GM18511 (cell line): ENCODE data around the gene P4HTM.

Experiments
- ATAC-seq: cut with Tn5 transposase; IDR thresholded peaks from one replicate; pipeline ENCODE4 v1.9.1; 2021; ENCODE audit warnings: mild to moderate bottlenecking, moderate library complexity; ENCODE audit not compliant: unreplicated experiment

P4HTM gene

GRCh38 chr3:48983096-48983495 lies 6.9 kb upstream of the P4HTM start:
- ATAC-seq, result no peak

DNA sequence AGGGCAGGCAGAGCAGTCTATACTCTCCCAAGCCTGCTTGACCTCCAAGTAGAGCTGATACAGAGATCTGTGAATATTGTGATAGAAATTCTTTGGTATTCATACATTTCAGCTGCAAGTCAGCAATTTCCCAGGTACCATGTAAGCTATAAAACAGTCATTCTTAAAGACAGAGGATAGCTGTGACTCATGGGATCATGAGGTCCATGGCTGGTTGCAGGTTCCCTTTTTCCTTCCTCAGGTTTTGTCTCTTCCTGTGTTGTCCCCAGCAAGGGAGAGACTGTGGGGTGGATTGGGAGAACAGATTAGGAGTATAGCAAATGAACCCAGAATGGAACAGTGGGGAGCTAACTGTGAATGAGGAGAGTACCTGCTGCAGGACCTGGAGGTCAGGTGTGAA lies 5.4 kb upstream of the P4HTM start:
- ATAC-seq, result no peak

- no peak for ATAC-seq
These were observed 4.1 kb upstream of the P4HTM start for GRCh38 chr3:48985831-48986376.

DNA sequence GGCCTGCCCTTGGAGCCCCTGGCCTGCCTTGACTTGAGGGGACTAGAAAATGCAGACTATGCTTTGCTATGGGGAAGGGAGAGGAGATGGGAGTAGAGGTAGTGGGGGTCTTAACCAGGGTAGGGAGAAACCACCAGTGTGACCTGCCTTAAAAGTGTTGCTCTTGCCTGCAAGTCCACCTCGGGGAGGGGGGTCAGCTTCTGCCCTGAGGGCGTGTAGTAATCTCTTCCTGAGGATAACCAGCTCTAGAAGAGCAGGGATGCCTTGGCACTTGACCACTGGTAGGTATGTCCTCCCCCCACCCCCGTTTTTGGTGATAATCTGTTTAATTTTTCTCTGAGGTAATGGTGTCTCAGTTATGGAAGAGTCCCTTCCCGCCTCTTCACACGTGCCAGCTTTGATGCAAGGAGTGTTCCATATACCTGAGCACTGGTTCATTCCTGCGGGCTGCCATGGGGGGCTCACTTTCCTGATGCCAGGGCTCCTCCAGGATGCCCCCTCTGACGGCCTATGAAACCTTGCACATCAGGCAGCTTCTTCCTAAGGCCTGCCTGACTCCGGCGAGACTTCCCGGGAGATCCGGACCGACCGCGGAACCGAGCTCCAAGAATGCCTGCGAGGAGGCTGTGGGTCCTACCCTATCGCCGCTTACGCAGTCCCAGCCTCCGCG lies 780 bp upstream of the P4HTM start:
- ATAC-seq, result peak; percentile 7

DNA sequence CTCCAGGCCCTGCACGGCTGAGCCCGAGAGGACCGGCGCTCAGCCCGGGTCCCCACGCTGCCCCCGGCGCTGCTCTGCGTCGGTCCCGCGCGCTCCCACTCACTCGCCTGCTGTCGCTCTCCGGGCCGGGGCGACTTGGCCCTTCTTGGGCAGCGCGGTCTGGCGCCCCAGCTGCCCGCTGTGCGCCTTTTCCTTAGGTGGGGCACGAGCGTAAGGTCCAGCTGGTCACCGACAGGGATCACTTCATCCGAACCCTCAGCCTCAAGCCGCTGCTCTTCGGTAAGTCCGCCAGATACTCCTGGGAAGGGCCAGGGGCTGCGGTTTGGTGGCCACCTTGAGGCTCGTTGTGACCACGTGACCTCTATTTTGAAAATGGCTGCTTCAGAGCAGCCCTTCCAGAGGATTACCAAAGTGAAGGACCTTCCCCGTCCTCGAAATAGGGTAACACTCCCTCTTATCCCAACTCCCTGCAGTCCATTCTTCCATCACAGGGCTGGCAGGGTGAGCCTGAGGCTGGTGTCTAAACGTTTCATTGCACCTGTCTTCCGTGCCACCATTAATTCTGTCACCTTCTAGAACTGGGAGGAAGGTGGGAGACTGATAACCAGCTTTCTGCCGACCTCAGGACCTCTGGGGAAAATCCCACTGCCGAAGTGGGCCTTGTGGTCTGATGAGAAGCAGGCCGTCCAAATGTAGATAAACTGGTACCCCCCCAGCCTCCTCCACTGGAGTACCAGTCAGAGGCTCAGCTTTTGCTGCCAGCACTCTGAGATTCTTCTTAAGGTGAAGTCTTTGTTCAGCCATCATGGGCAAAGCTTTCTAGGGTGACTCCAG lies 812 bp downstream of the P4HTM start:
- no peak for ATAC-seq

DNA sequence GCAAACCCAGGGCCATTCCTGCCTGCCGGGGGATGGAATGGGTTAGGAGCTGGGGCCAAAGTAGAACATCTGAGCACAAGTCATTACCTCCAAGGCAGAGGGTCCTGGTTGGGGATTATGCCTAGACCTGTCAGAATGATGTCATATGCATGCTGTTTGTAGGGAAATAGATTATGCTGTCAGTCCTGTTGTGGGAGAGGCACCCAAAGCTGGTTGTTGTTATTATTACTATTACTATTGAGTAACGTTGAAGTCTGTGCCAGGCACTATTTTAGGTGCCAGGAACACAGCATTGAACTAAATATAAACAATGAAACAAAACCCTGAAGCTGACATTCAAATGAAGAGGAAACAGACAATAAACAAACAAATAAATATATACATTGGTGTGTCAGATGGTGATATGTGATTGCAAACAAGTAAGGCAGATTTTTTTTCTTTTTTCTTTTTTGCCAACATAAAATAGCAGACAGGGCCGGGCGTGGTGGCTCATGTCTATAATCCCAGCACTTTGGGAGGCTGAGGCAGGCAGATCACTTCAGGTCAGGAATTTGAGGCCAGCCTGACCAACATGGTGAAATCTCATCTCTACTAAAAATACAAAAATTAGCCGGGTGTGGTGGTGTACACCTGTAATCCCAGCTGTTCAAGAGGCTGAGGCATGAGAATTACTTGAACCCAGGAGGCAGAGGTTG lies 2.0 kb downstream of the P4HTM start:
- no peak for ATAC-seq

DNA sequence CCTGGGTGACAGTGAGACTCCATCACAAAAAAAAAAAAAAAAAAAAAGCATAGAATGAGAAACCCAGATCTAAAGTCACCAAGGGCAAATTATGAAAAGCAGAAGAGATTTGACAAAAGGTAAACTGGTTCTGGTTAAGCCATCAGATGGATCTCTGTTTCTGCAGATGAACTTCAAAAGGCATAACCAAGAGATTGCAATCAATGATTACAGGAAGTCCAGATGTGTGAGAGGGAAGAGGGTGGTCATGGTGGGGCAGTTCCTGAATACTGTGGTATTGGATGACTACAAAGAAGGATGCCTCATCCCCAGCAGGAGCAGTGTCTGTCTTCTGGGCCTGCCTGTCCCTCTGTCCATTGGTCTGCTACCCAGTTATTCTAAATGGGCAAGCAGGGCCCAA lies 3.8 kb downstream of the P4HTM start:
- ATAC-seq, result no peak

DNA sequence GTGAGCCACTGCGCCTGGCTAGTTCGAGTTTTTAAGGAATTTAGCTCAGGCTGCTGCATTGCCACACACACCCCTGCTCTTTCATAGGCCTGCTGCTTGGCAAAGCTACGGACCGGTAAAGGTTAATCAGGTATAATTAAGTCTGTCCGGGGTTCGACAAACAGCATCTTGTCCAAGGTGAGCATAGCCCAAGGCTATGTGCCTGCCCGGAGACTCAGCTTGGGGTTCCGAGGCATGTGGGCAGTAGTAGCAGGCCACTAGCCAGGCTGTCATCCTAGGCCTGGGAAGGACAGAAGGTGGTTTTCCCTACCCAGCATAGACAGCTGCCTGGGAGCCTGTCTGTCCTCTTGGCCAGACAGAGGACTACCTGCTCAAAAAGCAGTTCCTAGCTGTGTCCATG lies 6.6 kb downstream of the P4HTM start:
- ATAC-seq, result no peak

- no peak for ATAC-seq
These were observed 7.1 kb downstream of the P4HTM start for GRCh38 chr3:48997102-48997635.

- no peak for ATAC-seq
These were observed 7.9 kb downstream of the P4HTM start for GRCh38 chr3:48997714-48998637.

GRCh38 chr3:48999085-48999858 lies 9.2 kb downstream of the P4HTM start:
- ATAC-seq, result no peak

- no peak for ATAC-seq
These were observed 11.1 kb downstream of the P4HTM start for GRCh38 chr3:49001155-49001554.

GRCh38 chr3:49004352-49005302 lies 14.6 kb downstream of the P4HTM start:
- no peak for ATAC-seq

DNA sequence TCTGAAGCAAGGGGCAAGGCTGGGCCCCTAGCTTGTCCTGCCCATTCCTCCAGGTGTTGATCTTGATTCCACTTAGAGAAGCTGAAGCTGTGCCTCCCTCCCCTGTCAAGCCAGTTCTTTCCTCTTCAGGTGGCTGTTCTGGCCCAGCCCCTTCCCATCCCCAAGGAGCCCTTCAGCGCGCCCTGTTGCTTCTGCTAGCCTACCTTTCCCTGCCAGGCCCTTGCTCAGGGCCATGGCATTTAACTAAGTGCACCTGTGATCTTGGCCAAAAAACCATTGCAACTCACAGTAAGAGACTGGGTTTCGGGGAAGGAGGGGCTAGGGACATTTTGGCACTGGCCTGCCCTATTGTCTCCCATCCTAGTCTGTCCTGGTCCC lies 15.3 kb downstream of the P4HTM start:
- ATAC-seq, result no peak

DNA sequence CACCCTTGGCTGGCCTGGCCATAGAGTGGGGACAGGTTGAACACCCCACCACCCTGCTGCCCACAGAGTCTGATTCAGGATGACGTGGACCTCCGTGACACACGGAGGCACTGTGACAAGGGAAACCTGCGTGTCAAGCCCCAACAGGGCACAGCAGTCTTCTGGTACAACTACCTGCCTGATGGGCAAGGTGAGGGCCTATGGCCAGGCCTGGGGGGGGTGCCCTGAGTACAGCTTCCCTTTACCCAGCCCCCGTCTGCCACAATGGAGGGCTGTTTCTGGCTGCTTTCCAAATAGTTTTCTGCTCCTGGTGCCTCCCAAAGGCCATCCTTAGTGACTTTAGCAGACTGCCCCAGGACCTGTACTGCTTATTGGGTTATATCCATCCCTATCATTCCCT lies 16.0 kb downstream of the P4HTM start:
- no peak for ATAC-seq

- peak; percentile 11 for ATAC-seq
These were observed 16.5 kb downstream of the P4HTM start for GRCh38 chr3:49006408-49007067.

DNA sequence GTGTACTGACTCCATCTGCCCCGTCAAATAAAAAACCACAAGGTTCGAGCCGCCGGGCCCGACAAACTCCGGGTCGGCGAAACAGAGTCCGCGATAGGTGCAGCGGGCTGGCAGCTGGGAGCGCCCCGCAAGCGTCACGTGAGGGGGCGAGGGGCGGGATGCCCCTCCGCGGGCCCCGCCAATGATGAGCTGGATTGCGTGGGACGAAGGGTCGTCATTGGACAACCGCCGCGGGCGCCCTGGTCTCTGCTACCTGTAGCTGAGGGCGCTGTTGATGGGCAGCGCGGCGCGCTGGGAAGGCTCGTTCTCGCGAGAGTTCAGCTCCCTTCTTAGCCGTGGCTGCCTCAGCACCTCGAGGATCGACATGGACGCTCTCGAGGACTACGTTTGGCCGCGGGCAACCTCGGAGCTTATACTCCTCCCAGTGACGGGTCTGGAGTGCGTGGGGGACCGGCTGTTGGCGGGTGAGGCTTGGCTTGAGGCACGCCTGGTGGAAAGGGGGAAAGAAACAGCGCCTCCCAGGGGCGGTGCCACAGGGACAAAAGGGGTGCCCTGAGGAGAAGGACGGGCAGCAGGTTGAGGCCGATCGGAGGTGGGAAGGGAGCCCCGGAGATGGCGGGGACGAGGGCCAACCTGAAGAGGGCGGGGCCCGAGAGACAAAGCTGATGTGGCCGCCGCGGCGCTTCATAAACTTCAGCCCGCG lies 17.2 kb downstream of the P4HTM start, which contains the start of gene WDR6:
WDR6 (plus strand) TSS at position 324 of the 703 bp plus-strand sequence; CDS start at position 365, 41 bp downstream.
- peak; percentile 89 for ATAC-seq
